Mesothelial cell of epicardium (in vitro differentiated cells): ENCODE data around the gene KRTAP3-2. TPM values are rescaled to one million over a fixed set of nuclear protein-coding genes. Genes with fewer than 3 reads are reported as not detected.
"Not testable (repeated sequence)": the region's sequence is repeated elsewhere in the genome, so short reads cannot be mapped to it uniquely, and the experiment has no call there.

Experiments used
- DNase-seq, 2 experiments: peaks; one replicate each; pipeline ENCODE4 v3.0.0; 2021; ENCODE audit warnings: low spot score in 2 of 2; ENCODE audit not compliant: unreplicated experiment in 2 of 2
- H3K27ac Mint-ChIP-seq: 2 replicates; pipeline ENCODE4 v1.8.0; 2021; ENCODE audit warnings: mixed read lengths
- H3K27me3 Mint-ChIP-seq: 2 replicates; pipeline ENCODE4 v1.8.0; 2021; ENCODE audit warnings: low read depth, mixed read lengths
- H3K36me3 Mint-ChIP-seq: 2 replicates; pipeline ENCODE4 v1.8.0; 2021; ENCODE audit warnings: mixed read lengths
- H3K4me1 Mint-ChIP-seq: 2 replicates; pipeline ENCODE4 v1.8.0; 2021; ENCODE audit warnings: mixed read lengths
- H3K4me3 Mint-ChIP-seq: 2 replicates; pipeline ENCODE4 v1.8.0; 2021; ENCODE audit warnings: mild to moderate bottlenecking, moderate library complexity, mixed read lengths
- H3K9me3 Mint-ChIP-seq: 2 replicates; pipeline ENCODE4 v1.8.0; 2021; ENCODE audit warnings: mixed read lengths
- total RNA-seq: library from RNA; stranded (reverse); gene quantifications from 3 replicates; pipeline ENCODE4 v1.2.1, GENCODE V29; 2021
- TF ChIP-seq, protein P1 (sequence below): fragments of 200-600 bp; sonication (generic); IDR thresholded peaks from one replicate; pipeline ENCODE4 v1.5.0; 2021; ENCODE audit warnings: antibody characterized with exemption; ENCODE audit not compliant: unreplicated experiment

The KRTAP3-2 gene
- not detected in 3 replicates for total RNA-seq

DNA sequence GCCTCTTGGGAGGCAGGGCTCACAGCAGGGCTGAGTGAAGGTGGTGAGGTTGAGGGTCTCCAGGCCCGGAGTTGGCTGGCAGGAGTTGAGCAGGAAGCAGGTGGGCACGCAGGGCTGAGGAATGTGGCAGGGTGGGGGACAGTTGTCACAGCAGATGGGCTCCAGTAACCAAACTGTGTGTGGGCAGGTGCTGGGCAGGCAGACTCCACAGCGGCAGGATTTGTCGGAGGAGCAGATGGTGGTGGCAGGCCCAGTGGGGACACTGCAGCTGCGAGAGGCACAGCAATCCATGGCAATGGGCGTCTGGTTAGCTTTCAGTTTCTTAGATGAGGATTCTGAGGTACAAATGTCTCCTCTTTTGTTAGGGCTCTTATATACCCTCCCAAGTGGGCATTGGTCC is at the start of gene KRTAP3-2:
Gene KRTAP3-2, minus strand, starts transcription at position 344 of the 400 bp plus-strand sequence. Its CDS starts 53 bp downstream, at position 291.
- DNase-seq, H3K9me3 Mint-ChIP-seq, H3K27ac Mint-ChIP-seq, H3K36me3 Mint-ChIP-seq, H3K27me3 Mint-ChIP-seq, H3K4me3 Mint-ChIP-seq: not testable (repeated sequence)
- peaks cover 22% of the 10 kb centered on the region for H3K4me1 Mint-ChIP-seq

DNA sequence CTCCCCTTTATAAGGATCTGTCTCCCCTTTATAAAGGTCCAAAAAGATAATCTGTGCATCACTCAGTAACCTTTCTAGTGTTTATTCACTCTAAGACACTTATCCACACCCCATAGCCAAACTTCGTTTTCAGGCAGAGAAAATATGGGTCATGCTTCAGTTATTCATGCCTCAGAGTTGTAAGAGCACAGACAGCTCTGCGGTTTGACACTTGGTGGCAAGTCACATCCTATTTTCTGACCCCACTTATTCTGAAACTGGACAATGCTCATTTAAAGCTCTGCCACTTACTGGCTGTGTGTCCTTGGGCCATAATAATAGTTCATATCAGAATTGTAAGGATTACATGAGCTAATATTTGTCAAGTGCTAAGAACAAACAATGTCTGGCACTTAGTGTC is 49.4 kb upstream of the KRTAP3-2 start:
- H3K4me3 Mint-ChIP-seq = no peak overlapping the region
- TF ChIP-seq, protein P1, sequence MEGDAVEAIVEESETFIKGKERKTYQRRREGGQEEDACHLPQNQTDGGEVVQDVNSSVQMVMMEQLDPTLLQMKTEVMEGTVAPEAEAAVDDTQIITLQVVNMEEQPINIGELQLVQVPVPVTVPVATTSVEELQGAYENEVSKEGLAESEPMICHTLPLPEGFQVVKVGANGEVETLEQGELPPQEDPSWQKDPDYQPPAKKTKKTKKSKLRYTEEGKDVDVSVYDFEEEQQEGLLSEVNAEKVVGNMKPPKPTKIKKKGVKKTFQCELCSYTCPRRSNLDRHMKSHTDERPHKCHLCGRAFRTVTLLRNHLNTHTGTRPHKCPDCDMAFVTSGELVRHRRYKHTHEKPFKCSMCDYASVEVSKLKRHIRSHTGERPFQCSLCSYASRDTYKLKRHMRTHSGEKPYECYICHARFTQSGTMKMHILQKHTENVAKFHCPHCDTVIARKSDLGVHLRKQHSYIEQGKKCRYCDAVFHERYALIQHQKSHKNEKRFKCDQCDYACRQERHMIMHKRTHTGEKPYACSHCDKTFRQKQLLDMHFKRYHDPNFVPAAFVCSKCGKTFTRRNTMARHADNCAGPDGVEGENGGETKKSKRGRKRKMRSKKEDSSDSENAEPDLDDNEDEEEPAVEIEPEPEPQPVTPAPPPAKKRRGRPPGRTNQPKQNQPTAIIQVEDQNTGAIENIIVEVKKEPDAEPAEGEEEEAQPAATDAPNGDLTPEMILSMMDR = no peak
- H3K9me3 Mint-ChIP-seq = peaks cover 17% of the 10 kb centered on the region
- peaks cover 28% of the 10 kb centered on the region for H3K4me1 Mint-ChIP-seq
- peaks cover 1% of the 10 kb centered on the region for H3K36me3 Mint-ChIP-seq
- DNase-seq = no peak
- H3K27me3 Mint-ChIP-seq = no peaks in the 10 kb centered on the region
- peak overlapping the region; percentile 88 for H3K27ac Mint-ChIP-seq

DNA sequence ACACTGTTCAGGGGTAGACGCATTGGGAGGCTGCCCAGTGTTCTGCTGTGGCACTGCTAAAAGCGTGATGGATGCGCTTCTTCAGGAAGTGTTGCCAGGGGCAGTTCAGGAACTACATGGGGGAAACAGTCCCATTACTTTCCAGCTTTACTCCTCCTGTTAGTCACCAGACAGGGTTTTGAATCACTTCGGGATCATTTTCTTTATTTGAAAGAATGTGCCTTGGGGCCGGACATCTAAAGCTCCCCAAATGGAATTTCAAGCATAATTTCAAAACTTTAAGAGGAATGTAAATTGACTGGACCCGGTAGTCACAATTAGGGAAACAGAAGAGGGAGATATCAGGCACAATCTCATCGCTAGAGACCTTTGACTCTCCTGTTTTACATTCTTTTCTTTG is 48.7 kb upstream of the KRTAP3-2 start:
- TF ChIP-seq, protein P1 = no peak
- Mint-ChIP-seq H3K4me3 (no peak overlapping the region), H3K27me3 (no peaks in the 10 kb centered on the region), H3K27ac (peak overlapping the region; percentile 88), H3K9me3 (peaks cover 17% of the 10 kb centered on the region), H3K36me3 (peaks cover 4% of the 10 kb centered on the region), H3K4me1 (peaks cover 28% of the 10 kb centered on the region)
- no peak for DNase-seq

DNA sequence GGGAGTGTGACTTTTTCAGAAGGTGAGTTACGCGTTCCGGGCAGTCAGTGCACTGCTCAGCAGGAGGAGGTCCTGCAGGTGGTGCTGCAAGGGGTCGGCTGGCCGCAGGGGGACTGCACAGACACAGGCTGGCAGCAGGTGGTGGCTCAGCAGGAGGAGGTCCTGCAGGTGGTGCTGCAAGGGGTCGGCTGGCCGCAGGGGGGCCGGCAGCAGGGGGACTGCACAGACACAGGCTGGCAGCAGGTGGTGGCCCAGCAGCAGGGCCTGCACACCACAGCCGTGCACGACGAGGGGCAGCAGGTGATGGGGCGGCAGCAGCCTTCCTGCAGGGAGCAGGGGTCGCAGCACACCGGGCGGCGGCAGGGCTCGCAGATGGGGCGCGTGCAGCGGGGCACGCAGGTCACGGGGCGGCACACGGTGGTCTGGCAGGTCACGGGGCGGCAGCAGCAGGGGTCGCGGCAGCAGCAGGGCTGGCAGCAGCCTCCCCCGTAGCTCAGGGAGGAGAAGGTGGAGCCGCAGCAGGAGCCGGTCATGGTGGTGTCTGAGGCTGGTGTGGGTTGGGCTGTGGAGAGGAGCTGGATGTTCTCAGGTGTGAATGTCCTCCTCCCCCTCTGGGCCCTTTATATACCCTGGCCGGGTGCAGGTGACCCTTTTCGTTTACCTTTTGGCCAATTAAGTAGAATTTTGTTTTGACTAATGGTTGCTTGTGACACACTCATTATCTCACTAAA is 47.2 kb upstream of the KRTAP3-2 start, which contains the start of gene KRTAP2-1:
Gene KRTAP2-1, minus strand, starts transcription at position 582 of the 731 bp plus-strand sequence. Its CDS starts 49 bp downstream, at position 533.
- Mint-ChIP-seq H3K4me1 (peaks cover 28% of the 10 kb centered on the region), H3K27ac (peak within 1 kb of the TSS; percentile 88), H3K9me3 (peaks cover 15% of the 10 kb centered on the region)
- H3K4me3 Mint-ChIP-seq, H3K36me3 Mint-ChIP-seq, DNase-seq, H3K27me3 Mint-ChIP-seq: not testable (repeated sequence)

DNA sequence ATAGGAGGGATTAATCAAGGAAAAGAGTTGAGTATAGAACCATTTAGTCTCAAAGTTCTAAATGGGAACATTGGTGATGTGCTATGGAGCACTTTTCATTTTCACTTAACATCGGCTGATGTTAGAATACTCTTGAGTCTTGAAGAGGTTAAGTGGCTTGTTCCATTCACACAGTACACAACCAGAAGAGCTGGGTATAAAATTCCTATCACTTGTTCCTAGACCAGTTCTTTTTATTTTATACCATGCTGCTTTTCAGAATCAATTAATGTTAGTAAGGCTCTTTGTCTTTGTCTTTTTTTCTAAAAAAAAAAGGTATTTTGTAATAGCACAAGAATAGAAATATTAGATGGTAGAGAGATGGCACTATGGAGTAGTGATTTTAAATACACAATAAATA is 43.2 kb upstream of the KRTAP3-2 start:
- Mint-ChIP-seq H3K4me3 (no peak overlapping the region), H3K27me3 (no peaks in the 10 kb centered on the region), H3K9me3 (peaks cover 15% of the 10 kb centered on the region), H3K4me1 (peaks cover 18% of the 10 kb centered on the region), H3K27ac (no peak overlapping the region), H3K36me3 (peaks cover 6% of the 10 kb centered on the region)
- no peak for DNase-seq
- TF ChIP-seq, protein P1 = no peak

DNA sequence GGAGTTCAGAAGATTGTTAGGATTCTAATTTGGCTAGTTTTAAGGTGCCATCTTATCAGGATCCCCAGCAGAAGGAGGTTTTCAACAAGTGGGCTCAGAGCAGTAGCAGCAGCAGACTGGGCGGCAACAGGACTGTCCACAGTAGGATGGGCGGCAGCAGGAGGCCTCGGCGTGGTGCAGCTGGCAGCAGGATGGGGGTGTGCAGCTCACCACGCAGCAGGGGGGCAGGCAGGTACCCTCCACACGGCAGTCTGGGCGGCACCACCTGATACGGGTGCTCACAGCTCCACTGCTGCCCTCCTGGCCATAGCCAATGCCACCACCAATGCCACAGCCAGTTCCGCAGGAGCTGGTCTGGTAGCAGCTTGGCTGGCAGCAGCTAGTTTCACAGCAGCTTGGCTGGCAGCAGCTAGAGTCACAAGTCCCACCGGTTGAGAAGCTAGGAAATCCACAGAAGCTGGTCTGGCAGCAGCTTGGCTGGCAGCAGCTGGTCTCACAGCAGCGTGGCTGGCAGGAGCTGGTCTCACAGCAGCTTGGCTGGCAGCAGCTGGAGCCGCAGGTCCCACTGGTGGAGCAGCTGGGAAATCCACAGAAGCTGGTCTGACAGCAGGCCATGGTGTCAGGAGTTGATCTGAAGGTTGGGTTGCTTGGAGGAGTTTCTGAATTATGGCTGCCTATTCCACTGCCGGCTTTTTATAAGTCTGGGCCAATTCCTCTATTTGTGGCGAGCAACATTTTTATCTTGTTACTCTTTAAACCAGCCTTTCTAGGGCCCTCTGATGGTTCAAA is 41.3 kb upstream of the KRTAP3-2 start, which contains the start of gene KRTAP1-1:
Gene KRTAP1-1, minus strand, starts transcription at position 668 of the 789 bp plus-strand sequence. Its CDS starts 53 bp downstream, at position 615.
- DNase-seq, H3K27ac Mint-ChIP-seq, H3K27me3 Mint-ChIP-seq, H3K4me3 Mint-ChIP-seq, H3K36me3 Mint-ChIP-seq: not testable (repeated sequence)
- Mint-ChIP-seq H3K9me3 (peaks cover 15% of the 10 kb centered on the region), H3K4me1 (peaks cover 22% of the 10 kb centered on the region)

DNA sequence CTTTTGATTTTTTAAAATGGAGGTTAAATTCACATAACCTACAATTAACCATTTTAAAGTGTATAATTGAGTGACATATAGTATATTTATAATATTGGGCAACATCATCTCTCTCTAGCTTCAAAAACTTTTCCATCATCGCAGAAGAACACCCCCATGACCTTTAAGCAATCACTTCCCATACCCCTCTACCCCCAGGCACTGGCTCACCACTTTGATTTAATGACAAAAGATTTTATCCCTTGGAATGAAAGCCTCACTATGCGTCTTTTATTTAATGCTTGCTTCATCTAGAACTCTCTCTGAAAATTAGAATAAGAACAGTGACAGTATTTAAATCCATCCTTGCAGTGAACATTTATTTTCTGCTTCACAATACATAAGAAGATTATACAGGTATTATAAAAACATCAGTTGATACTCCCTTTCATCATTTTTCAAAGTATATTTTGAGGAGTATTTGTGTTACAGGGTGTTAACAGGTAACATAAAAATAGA is 38.2 kb upstream of the KRTAP3-2 start:
- DNase-seq = no peak
- no peak overlapping the region for H3K27ac Mint-ChIP-seq
- no peaks in the 10 kb centered on the region for H3K27me3 Mint-ChIP-seq
- H3K9me3 Mint-ChIP-seq = peaks cover 7% of the 10 kb centered on the region
- H3K36me3 Mint-ChIP-seq = no peaks in the 10 kb centered on the region
- H3K4me3 Mint-ChIP-seq = no peak overlapping the region
- TF ChIP-seq, protein P1 = no peak
- peaks cover 22% of the 10 kb centered on the region for H3K4me1 Mint-ChIP-seq

DNA sequence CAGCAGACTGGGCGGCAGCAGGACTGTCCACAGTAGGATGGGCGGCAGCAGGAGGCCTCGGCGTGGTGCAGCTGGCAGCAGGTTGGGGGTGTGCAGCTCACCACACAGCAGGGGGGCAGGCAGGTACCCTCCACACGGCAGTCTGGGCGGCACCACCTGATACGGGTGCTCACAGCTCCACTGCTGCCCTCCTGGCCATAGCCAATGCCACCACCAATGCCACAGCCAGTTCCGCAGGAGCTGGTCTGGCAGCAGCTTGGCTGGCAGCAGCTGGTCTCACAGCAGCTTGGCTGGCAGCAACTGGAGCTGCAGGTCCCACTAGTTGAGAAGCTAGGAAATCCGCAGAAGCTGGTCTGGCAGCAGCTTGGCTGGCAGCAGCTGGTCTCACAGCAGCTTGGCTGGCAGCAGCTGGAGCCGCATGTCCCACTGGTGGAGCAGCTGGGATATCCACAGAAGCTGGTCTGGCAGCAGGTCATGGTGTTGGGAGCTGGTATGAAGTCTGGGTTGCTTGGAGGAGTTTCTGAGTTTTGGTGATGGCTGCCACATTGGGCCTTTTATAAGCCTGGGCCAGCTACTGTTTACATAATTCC is 34.7 kb upstream of the KRTAP3-2 start, which contains the start of gene KRTAP1-3:
Gene KRTAP1-3, minus strand, starts transcription at position 529 of the 590 bp plus-strand sequence. Its CDS starts 53 bp downstream, at position 476.
- not testable (repeated sequence) for H3K36me3 Mint-ChIP-seq, DNase-seq, H3K27me3 Mint-ChIP-seq, H3K9me3 Mint-ChIP-seq, H3K4me3 Mint-ChIP-seq, H3K27ac Mint-ChIP-seq
- peaks cover 17% of the 10 kb centered on the region for H3K4me1 Mint-ChIP-seq
